MM.1S (cell line): ENCODE results near the gene GALNT8.

Experiments
- EZH2 ChIP-seq: fragments of 300-600 bp; sonication (generic); optimal IDR thresholded peaks from 2 replicates; pipeline ENCODE3; 2017; ENCODE audit warnings: low read depth, mild to moderate bottlenecking, antibody characterized with exemption, low read length, mixed read lengths
- TF ChIP-seq, protein P1 (sequence below): fragments of 300-600 bp; sonication (generic); IDR thresholded peaks from 2 replicates; pipeline ENCODE4 v1.5.1; 2016; ENCODE audit warnings: antibody characterized with exemption, low read length, mixed read lengths

DNA sequence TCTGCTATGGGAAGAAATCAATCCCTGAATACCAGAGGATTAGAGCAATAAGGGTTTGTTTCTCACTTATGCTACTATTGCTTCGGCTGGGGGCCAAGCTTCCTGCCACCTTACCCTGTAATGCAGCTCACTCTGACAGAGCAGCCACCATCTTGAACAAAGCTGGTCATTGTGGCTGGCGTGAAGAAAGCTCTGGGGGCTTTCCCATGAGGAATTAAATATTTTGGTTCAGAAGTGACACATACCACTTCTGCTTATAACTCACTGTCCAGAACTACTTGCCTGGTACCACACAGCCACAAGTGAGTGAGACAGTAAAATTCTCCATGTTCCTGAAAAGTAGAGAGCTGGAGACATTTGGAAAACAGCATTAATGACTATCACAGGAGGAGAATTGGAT, 82.6 kb downstream of the GALNT8 start:
- TF ChIP-seq, protein P1, sequence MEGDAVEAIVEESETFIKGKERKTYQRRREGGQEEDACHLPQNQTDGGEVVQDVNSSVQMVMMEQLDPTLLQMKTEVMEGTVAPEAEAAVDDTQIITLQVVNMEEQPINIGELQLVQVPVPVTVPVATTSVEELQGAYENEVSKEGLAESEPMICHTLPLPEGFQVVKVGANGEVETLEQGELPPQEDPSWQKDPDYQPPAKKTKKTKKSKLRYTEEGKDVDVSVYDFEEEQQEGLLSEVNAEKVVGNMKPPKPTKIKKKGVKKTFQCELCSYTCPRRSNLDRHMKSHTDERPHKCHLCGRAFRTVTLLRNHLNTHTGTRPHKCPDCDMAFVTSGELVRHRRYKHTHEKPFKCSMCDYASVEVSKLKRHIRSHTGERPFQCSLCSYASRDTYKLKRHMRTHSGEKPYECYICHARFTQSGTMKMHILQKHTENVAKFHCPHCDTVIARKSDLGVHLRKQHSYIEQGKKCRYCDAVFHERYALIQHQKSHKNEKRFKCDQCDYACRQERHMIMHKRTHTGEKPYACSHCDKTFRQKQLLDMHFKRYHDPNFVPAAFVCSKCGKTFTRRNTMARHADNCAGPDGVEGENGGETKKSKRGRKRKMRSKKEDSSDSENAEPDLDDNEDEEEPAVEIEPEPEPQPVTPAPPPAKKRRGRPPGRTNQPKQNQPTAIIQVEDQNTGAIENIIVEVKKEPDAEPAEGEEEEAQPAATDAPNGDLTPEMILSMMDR = no peak
- no peak for TF ChIP-seq EZH2
